ENCODE data around the gene GSTT2B.
"Not testable (repeated sequence)": the region's sequence is repeated elsewhere in the genome, so short reads cannot be mapped to it uniquely, and the experiment has no call there.

GSTT2B gene

DNA sequence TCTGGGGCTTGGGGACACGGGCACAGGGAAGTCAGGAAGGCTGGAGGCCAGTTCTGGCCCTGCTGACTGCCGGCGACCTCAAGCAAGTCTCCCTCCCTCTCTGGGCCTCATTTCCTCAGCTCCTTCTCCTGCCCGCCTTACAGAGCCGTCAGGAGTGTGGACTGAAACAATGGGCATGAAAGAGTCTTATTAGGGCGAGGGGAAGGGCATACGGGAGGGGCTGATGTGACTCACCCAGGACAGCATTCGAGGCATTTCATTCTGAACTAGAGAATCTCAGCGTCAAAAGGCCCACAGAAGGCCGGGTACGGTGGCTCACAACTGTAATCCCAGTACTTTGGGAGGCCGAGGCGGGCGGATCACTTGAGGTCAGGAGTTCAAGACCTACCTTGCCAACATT is 20.8 kb downstream of the GSTT2B start:
- not testable (repeated sequence) for DNase-seq (ENCODE audit: low read depth)

DNA sequence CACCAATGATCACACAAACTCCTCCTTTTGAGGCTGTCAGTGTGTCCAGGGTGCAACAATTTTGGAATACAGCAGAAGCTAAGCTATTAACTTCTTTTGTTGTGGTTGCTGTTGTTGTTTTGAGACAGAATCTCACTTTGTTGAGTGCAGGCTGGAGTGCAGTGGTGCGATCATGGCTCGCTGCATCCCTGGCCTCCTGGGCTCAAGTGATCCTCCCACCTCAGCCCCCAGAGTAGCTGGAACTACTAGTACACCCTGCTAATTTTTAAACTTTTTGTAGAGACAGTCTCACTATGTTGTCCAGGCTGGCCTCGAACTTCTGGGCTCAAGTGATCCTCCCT is 22.0 kb downstream of the GSTT2B start:
- no peak for DNase-seq (ENCODE audit: low read depth)

DNA sequence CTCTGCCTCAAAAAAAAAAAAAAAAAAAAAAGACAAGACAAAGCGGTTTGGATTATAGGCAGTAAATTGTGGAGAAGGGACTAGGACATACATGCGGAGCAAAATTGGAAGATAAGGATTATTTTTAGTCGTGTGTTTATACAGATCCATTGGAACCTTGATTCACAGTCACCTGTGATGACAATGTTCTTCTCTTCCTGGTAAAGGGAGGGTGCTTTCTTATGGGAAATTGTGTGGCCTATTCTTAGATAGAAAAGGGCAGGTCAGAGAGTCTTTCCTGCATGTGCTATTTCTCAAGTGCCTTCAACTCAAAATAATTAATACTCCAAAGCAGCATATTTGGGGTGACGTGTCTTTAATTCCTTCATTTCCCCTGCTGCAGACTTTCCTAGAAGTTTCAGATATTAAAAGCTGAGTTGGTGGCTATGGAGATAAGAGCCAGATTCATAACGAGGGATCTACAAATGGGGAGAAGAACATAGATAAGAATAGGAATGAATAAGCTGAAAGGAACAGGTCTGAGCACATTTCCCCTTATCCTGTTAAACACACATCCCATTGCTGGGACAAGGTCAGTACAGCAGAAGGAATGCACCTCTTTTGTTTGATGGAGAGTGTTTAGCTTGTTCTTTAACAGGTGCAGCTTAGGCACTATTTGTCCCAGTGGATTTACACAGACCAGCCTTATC is 22.5 kb downstream of the GSTT2B start:
- DNase-seq (ENCODE audit: low read depth), result no peak

DNA sequence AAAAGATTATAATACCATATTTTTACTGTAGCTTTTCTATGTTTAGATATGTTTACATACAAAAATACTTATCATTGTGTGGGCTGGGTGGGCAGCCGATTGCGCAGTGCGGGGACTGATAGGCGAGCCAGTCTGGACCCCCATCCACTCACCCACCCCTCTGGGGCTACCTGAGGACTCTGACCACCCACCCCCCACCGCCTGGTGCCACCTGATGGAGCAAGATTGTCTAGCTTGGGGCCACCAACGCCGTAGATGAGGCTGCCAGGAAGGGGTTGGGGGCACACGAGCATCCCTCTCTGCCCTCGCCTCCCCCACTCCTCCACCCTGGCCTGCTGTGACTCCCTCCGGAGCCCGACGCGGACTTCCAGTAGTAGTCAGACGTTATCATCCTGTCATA is 34.4 kb downstream of the GSTT2B start:
- no peak for DNase-seq (ENCODE audit: low read depth)

DNA sequence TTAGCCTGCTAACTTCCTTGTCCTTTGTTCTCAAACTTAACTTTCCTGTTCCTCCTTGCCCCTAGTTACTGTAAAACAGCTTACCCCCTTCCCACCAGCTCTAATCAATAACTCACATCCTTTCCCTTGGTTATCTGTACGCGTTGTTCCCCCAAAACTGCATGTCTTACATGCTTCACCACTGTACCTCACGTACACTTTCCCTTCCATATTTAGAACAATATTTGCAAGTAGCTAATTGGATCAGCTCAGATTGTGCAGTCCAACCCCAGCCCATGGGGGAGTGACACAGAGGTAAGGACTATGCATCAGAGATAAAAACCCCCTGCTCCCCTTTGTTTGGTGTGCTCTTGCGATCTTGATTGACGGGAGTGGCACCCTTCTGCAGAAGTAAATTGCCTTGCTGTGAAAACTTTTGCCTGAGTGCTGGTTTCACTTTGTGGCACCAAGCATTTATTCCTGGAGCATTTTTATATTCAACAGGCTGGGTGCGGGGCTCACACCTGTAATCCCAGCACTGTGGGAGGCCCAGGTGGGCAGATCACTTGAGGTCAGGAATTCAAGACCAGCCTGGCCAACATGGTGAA is 35.9 kb downstream of the GSTT2B start:
- DNase-seq (ENCODE audit: low read depth), result no peak

DNA sequence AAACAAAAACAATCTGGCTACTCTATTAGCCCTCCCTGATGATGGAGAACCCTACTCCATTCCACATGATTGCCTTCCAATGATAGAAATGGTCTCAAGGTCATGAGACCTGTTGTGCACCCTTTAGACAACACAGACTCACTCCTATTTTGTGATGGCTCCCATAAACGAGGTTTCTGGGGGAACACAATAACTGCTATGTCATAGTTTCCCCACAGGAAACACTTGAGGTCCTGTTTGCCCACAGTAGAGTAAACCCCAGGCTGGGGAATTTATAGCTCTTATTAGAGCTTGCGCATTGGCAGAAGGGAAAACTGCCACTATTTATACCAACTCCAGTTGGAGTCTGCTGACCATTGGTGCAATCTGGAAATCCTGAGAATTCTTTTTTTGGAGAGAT is 38.1 kb downstream of the GSTT2B start:
- DNase-seq (ENCODE audit: low read depth), result no peak

DNA sequence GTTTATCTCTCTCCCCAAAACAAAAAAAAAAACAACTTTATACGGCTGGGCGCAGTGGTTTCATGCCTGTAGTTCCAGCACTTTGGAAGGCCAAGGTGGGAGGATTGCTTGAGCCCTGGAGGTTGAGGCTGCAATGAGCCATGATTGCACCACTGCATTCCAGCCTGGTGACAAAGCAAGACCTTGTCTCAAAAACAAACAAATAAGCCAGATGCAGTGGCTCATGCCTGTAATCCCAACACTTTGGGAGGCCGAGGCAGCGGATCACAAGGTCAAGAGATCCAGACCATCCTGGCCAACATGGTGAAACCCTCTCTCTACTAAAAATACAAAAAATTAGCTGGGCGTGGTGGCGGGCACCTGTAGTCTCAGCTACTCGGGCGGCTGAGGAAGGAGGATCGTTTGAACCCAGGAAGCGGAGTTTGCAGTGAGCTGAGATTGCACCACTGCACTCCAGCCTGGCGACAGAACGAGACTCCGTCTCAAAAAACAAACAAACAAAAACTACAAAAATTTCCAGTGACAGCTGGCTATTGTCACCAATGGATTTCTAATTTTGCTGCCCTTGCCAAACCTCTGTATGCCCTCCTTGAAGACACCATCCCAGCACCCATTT is 39.3 kb downstream of the GSTT2B start:
- not testable (repeated sequence) for DNase-seq (ENCODE audit: low read depth)

DNA sequence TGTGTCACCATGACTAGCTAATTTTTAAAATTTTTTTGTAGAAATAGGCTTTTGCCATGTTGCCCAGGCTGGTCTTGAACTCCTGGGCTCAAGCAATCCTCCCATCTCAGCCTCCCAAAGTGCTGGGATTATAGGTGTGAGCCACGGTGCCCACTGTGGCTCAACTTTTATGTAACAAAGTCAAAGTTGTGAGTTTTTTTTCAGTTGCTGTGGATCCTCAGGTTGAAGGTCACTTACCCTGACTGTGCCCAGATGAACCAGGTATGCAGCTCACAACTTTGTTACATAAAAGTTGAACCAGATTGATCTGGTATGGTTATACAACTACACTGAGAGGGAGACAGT is 40.8 kb downstream of the GSTT2B start:
- DNase-seq (ENCODE audit: low read depth), result not testable (repeated sequence)

DNA sequence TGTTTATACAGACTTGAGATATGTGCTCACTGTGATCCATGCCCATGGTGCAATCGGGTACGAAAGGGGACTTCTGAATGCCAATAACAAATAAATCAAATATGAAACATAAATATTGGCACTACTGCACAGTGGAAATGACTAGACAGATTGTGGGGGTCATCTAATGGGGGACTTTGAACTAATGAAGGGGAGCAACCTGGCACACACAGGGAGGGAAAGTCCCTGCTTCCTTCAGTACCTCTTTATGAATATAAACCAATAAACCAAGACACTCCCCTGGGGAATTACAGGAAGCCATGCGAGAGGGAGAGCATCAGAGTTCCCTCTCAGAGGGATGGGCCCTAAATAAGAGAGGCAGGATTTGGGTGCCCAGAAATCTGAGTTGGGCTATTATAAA is 45.7 kb downstream of the GSTT2B start:
- DNase-seq (ENCODE audit: low read depth), result no peak

DNA sequence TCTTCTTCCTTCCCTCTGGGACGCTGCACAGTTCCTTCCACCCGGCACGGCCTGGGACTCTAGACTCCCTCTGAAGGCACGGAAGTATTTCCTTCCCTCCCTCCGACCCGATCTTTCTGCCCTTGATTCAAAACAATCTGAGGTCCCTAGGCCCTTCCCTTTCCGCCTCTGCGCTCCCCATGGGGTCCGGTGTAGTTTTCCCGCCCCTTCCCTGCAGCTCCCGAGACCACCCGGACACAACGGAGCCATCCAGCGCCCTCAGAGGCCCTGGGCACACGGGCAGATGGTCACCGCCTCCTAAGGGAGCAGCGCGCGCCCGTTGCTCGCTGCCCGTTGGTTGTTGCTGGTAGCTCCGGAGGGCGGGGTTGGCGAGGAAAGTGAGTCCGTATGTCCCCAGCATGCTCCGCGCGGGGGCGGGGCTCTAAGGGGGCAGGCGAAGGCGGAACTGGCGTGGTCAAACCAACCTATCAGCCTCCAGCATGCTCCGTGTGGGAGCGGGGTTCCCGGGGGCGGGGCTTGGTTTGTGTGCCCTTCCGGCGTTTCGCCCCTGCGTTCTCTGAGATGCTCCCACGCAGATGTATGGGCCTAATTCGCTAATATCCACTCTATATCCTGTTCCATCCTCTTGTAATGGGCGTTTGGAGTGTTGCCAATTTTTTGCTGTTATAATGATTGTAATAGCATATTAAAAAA is 47.2 kb downstream of the GSTT2B start:
- peak; percentile 97 for DNase-seq (ENCODE audit: low read depth)

DNA sequence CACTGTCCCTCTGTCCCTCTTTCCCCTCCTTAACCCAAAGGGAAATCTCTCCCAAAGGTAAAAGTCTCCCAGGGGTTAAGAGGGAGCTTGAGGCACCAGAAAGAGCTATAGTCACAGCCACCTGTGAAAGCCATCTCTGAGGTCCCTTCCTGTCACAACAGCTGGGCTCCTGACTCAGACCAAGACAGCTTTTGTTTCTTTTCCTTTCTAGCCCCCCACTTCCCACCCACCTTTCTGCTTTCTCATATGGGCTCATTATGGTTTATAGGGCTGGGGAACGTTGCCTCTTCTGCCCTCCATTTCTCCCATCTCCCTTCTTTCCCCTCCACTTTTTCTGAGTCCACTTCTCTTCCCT is 47.7 kb downstream of the GSTT2B start:
- DNase-seq (ENCODE audit: low read depth), result no peak

DNA sequence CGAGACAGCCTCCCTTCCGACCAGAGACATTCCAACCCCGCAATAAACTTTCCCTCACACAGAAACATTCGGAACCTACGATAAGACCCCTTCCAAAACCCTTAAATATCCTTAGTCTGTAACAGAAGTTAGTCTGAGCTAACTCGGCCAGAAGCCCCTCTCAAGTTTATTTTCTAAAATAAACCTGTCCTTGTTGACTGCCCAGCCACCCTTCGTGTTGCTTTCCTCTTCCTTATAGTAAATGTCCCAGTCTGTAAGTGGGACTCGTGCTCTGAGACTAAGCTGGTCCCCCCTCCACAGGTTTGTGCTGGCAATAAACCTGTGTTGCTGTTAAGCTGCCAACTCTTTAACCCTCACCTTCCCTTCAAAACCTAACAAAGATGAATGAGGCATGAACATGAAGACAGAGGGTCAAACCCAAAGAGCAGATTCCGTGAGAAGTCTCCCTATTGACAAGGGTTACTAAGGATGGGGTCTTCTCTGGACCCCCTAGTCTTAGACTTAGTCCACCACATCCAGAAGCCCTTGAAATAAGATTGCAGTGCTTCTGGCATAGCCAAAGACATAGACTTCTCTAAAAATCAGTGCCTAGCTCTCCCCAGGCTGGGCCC is 48.6 kb downstream of the GSTT2B start:
- no peak for DNase-seq (ENCODE audit: low read depth)

DNA sequence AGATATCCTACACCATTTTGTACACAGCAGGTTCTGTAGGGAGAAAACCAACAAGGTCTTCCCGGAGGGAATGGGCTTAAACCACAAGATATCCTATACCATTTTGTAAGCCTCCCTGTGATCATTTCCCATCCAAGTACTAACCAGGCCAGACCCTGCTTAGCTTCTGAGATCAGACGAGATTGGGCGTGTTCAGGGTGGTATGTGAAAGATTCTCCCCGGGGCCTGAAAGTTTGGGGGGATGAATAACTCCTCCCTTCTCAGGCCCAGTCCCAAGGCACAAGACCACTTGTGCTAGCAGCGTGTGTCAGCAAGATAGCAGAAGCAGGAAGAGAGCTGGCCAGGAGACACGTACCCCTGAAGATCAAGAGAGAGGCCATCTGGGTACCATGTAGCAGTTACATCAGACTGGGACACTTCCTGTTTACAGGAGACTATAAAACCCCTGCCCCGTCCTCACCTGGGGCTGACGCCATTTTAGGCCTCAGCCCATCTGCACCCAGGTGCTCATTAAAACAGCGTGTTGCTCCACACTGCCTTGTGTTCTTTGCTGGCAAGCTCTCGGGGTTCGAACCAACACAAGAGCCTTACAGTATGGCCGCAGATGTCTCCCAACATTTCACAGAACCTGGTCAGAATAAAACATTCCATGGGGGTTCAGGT is 49.5 kb downstream of the GSTT2B start:
- DNase-seq (ENCODE audit: low read depth), result no peak

DNA sequence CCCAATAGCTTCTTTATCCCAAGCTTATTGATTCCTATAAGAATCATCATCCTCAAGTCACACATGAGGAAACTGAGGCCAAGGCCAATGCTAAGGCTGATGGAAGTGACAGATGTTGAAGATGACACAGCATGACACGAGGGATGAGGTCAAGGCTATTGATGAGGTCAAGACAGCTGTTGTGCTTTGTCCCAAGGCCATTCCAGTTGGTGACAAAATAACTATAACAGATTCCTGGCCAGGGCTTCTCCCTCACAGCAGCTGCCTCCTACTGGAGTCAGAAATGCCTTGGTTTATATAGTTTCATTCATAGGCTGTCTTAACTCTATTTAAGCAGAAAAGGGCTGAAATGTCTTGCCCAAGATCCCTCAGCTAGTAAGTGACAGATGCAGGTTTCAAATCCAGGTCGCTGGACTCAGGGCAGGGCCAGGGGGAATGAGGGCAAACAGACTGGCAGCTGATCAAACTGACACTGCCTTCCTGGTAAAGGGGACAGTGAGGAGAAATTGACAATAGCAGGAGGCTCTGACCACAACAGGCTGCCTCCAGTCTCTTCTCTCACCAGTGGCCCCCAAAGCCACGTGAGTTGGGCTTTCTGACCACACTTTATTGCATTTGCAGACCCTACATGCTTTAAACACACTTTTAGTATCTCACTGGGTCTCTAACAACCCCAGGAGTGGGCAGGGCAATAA is 50.4 kb downstream of the GSTT2B start:
- DNase-seq (ENCODE audit: low read depth), result no peak

DNA sequence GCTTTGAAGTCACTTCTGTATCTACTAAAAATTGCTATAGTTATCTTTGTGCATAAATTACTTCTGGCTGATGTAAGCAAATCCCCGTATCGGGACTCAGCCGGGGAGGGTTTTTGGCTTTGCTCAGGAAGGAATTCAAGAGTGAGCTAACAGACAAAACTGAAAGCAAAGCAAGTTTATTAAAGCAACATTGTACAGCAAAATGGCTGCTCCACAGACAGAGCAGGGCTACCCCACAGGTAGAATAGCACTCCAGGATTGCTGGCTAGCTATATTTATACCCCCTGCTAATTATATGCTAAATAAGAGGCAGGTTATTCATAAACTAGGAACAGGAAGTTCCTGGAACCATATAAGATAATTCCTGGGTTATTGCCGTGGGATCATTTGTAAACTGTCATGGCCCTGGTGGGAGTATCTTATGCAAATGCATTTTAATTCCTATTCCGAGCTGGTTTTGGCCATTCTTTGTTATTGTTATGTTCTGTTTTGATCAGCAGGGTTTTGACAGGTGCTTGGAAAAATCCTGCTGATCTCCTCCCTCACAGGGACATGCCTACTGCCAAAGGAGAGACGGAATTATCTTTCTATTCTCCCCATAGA is 51.6 kb downstream of the GSTT2B start:
- DNase-seq (ENCODE audit: low read depth), result no peak

DNA sequence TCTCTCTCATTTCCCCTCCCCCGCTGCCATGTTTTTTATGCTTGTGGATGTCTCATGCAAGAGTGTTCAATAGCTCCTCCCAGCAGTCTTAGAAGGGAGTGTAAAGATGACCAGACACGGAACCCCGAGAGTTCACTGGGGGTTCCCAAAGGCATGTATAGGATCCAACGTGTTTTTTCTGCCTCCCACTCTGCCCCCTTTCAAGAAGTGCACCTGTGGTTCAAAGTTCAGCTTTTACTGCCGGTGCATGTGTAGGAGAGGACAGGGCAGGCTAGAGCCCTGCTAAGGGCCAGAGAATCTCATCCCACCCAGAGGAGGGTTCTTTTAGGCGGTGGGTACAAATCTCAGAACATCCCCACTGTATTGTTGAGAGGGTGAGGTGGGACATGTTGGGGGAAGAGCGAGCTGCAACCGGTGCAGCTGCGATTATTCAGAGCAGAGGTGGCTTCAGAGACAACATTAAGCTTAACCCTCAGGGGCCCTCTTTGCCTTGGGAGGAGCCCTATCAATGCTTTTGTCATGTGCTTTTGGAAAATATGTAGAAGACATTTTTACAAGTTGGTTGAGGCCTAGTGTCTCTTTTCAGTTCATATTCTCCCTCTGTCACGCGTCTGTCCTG is 52.3 kb downstream of the GSTT2B start:
- no peak for DNase-seq (ENCODE audit: low read depth)

DNA sequence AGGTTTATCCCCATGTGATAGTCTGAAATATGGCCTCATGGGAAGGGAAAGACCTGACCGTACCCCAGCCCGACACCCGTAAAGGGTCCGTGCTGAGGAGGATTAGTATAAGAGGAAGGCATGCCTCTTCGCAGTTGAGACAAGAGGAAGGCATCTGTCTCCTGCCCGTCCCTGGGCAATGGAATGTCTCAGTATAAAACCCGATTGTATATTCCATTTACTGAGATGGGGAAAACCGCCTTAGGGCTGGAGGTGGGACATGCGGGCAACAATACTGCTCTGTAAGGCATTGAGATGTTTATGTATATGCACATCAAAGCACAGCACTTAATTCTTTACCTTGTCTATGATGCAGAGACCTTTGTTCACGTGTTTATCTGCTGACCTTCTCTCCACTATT is 53.6 kb downstream of the GSTT2B start:
- DNase-seq (ENCODE audit: low read depth), result not testable (repeated sequence)
